Dendritic cell treated with granulocyte-macrophage colony-stimulating factor and Interleukin-4, amounts not matched to agents 40 ng/mL and 50 ng/mL, for 4 days (primary cell): ENCODE results near the gene MRPL4.

ENCODE experiments used
- H3K27ac Mint-ChIP-seq: one replicate; pipeline ENCODE4 v1.8.0; 2022; ENCODE audit warnings: mild to moderate bottlenecking, mixed read lengths
- H3K27me3 Mint-ChIP-seq: one replicate; pipeline ENCODE4 v1.8.0; 2022; ENCODE audit warnings: mild to moderate bottlenecking, mixed read lengths
- H3K36me3 Mint-ChIP-seq: one replicate; pipeline ENCODE4 v1.8.0; 2022; ENCODE audit warnings: low read depth, mixed read lengths
- H3K4me1 Mint-ChIP-seq: one replicate; pipeline ENCODE4 v1.8.0; 2022; ENCODE audit warnings: low read depth, mixed read lengths
- H3K4me3 Mint-ChIP-seq: one replicate; pipeline ENCODE4 v1.8.0; 2022; ENCODE audit warnings: mild to moderate bottlenecking, moderate library complexity, mixed read lengths
- H3K9me3 Mint-ChIP-seq: one replicate; pipeline ENCODE4 v1.8.0; 2022; ENCODE audit warnings: mixed read lengths
- intact Hi-C: fragments of 100-400 bp; cut with micrococcal nuclease; formaldehyde crosslinking; loops from one replicate; pipeline ENCODE4 v1.15.0; 2022

Gene MRPL4

GRCh38 chr19:10251792-10252694 is at the start of gene MRPL4:
Gene MRPL4, plus strand, starts transcription at chr19:10252214. Its CDS starts 40 bp downstream, at chr19:10252254.
- H3K27ac Mint-ChIP-seq, result peak within 1 kb of the TSS; percentile 98
- H3K4me3 Mint-ChIP-seq, result peak within 1 kb of the TSS; percentile 90
- peaks cover 50% of the 10 kb centered on the region for H3K36me3 Mint-ChIP-seq
- no peaks in the 10 kb centered on the region for H3K27me3 Mint-ChIP-seq
- H3K4me1 Mint-ChIP-seq, result peaks cover 40% of the 10 kb centered on the region
- intact Hi-C loops, result loop anchor here (2.0 kb wide), 3 partner anchors 21 to 321 kb away; partner anchors contain the start of gene S1PR2
- H3K9me3 Mint-ChIP-seq, result no peaks in the 10 kb centered on the region

- peaks cover 11% of the 10 kb centered on the region for H3K9me3 Mint-ChIP-seq
- H3K27ac Mint-ChIP-seq, result peak overlapping the region; percentile 32
- no peak overlapping the region for H3K4me3 Mint-ChIP-seq
- peaks cover 15% of the 10 kb centered on the region for H3K36me3 Mint-ChIP-seq
- intact Hi-C loops, result no loop called here
- peaks cover 70% of the 10 kb centered on the region for H3K4me1 Mint-ChIP-seq
- H3K27me3 Mint-ChIP-seq, result no peaks in the 10 kb centered on the region
Observed at GRCh38 chr19:10203686-10204085, 48.3 kb upstream of the MRPL4 start.

DNA sequence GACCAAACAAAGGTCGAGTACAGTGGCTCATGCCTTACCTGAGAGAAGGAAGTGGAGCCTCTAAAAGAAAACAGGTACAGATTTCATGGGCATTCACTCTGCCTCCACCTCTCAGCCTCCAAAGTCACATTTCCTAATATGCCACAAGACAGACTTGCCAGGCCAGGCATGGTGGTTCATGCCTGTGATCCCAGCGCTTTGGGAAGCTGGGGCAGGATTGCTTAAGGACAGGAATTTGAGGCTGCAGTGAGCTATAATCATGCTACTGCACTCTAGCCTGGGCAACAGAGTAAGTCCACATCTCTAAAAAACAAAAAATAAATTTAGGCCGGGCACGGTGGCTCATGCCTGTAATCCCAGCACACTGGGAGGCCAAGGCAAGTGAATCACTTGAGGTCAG is 46.4 kb upstream of the MRPL4 start:
- Mint-ChIP-seq H3K27me3 (no peaks in the 10 kb centered on the region), H3K4me1 (peaks cover 65% of the 10 kb centered on the region), H3K27ac (peak overlapping the region; percentile 92), H3K4me3 (no peak overlapping the region), H3K9me3 (peaks cover 11% of the 10 kb centered on the region), H3K36me3 (peaks cover 15% of the 10 kb centered on the region)
- intact Hi-C loops, result no loop called here

- peaks cover 15% of the 10 kb centered on the region for H3K36me3 Mint-ChIP-seq
- H3K4me1 Mint-ChIP-seq, result peaks cover 65% of the 10 kb centered on the region
- peak overlapping the region; percentile 92 for H3K27ac Mint-ChIP-seq
- no peaks in the 10 kb centered on the region for H3K27me3 Mint-ChIP-seq
- H3K9me3 Mint-ChIP-seq, result peaks cover 11% of the 10 kb centered on the region
- H3K4me3 Mint-ChIP-seq, result no peak overlapping the region
- intact Hi-C loops, result no loop called here
Observed at GRCh38 chr19:10206226-10206885, 45.7 kb upstream of the MRPL4 start.

- H3K27me3 Mint-ChIP-seq, result no peaks in the 10 kb centered on the region
- H3K9me3 Mint-ChIP-seq, result peaks cover 11% of the 10 kb centered on the region
- H3K4me1 Mint-ChIP-seq, result peaks cover 70% of the 10 kb centered on the region
- intact Hi-C loops, result no loop called here
- peak overlapping the region; percentile 92 for H3K27ac Mint-ChIP-seq
- no peak overlapping the region for H3K4me3 Mint-ChIP-seq
- peaks cover 15% of the 10 kb centered on the region for H3K36me3 Mint-ChIP-seq
Observed at GRCh38 chr19:10207026-10207425, 45.0 kb upstream of the MRPL4 start.

DNA sequence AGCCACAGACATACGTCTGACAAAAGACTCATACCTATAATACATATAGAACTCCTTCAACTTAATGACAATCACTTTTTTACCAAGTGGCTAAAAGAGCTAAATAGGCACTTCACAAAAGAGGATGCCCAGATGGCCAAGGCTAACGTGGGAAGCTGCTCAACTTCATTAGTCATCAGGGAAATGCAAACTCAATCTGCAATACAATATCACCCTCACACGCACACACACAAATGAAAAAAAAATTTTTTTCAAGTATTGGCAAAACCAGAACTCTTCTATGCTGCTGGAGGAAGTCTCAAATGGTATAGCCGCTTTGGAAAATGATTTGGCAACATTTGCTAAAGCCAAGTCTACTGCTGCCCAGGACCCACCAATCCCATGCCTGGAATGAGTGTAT is 42.7 kb upstream of the MRPL4 start:
- Mint-ChIP-seq H3K27me3 (no peaks in the 10 kb centered on the region), H3K9me3 (peaks cover 11% of the 10 kb centered on the region), H3K4me1 (peaks cover 80% of the 10 kb centered on the region), H3K4me3 (no peak overlapping the region), H3K36me3 (peaks cover 15% of the 10 kb centered on the region), H3K27ac (peak overlapping the region; percentile 92)
- intact Hi-C loops, result no loop called here

- peaks cover 64% of the 10 kb centered on the region for H3K4me1 Mint-ChIP-seq
- H3K27ac Mint-ChIP-seq, result peak overlapping the region; percentile 92
- H3K36me3 Mint-ChIP-seq, result peaks cover 8% of the 10 kb centered on the region
- peak overlapping the region; percentile 42 for H3K4me3 Mint-ChIP-seq
- no peaks in the 10 kb centered on the region for H3K27me3 Mint-ChIP-seq
- peaks cover 11% of the 10 kb centered on the region for H3K9me3 Mint-ChIP-seq
- intact Hi-C loops, result loop anchor here (2.0 kb wide), 1 partner anchor 16 kb away; the partner anchor contains the start of gene DNMT1
Observed at GRCh38 chr19:10211061-10211460, 41.0 kb upstream of the MRPL4 start.

DNA sequence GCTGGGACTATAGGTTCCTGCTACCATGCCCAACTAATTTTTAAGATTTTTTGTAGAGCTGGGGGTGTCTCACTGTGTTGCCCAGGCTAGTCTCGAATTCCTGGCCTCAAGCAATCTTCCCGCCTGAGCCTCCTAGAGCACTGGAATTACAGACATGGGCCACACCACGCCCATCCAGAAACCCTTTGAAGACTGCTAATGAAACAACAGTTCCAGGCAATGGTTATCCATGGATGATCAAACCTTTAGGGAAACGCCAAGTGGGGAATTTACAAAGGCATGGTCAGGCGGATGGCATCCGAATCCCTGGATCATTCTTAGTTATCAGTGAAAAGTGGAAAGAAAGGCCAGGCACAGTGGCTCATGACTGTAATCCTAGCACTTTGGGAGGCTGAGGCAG is 40.3 kb upstream of the MRPL4 start:
- peaks cover 58% of the 10 kb centered on the region for H3K4me1 Mint-ChIP-seq
- H3K27me3 Mint-ChIP-seq, result no peaks in the 10 kb centered on the region
- peak overlapping the region; percentile 92 for H3K27ac Mint-ChIP-seq
- peaks cover 8% of the 10 kb centered on the region for H3K36me3 Mint-ChIP-seq
- intact Hi-C loops, result loop anchor here (2.0 kb wide), 1 partner anchor 17 kb away; the partner anchor contains the start of gene DNMT1
- peak overlapping the region; percentile 42 for H3K4me3 Mint-ChIP-seq
- H3K9me3 Mint-ChIP-seq, result peaks cover 10% of the 10 kb centered on the region

- H3K27ac Mint-ChIP-seq, result no peak overlapping the region
- no peak overlapping the region for H3K4me3 Mint-ChIP-seq
- peaks cover 14% of the 10 kb centered on the region for H3K36me3 Mint-ChIP-seq
- H3K27me3 Mint-ChIP-seq, result no peaks in the 10 kb centered on the region
- H3K4me1 Mint-ChIP-seq, result peaks cover 43% of the 10 kb centered on the region
- H3K9me3 Mint-ChIP-seq, result no peaks in the 10 kb centered on the region
- intact Hi-C loops, result no loop called here
Observed at GRCh38 chr19:10214784-10215183, 37.2 kb upstream of the MRPL4 start.

GRCh38 chr19:10217085-10217484 is 34.9 kb upstream of the MRPL4 start:
- Mint-ChIP-seq H3K27ac (peak overlapping the region; percentile 45), H3K4me1 (peaks cover 45% of the 10 kb centered on the region), H3K27me3 (no peaks in the 10 kb centered on the region), H3K9me3 (no peaks in the 10 kb centered on the region), H3K4me3 (no peak overlapping the region), H3K36me3 (peaks cover 32% of the 10 kb centered on the region)
- intact Hi-C loops, result no loop called here

DNA sequence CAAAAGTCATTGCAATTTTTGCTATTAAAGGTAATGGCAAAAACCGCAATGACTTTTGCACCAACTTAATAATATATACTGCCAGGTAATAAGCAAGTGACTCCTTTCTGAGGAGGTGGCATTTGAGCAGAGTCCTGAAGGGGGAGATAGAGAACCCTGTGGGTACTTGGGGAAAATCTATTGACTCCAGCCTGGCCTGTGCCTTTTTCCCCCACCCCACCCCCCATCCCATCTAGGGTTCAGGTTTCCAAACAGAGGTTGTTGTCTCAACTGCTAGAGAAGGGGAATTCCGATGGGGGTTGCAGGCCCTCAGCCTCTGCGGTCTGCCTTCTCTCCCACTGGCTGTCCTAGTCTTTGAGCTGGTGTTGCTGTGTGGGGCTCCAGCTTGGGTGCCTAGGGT is 32.3 kb upstream of the MRPL4 start:
- Mint-ChIP-seq H3K36me3 (peaks cover 57% of the 10 kb centered on the region), H3K27me3 (no peaks in the 10 kb centered on the region), H3K4me1 (peaks cover 57% of the 10 kb centered on the region), H3K4me3 (no peak overlapping the region), H3K27ac (peak overlapping the region; percentile 88), H3K9me3 (no peaks in the 10 kb centered on the region)
- intact Hi-C loops, result no loop called here

DNA sequence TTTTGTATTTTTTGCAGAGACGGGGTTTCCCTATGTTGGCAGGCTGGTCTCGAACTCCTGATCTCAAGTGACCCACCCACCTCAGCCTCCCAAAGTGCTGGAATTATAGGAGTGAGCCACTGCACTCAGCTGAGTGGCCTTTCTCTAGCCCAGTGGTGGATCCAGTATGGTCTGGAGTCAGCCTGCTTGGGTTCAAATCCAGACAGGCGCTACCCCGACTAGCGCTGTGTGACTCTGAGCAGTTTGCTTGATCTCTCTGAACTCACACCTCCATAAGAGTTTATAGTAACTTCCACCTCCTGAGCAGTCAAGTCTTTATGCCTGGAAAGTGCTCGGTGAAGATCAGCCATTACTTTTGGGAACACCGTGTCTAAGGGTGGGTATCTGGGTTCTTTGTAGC is 31.3 kb upstream of the MRPL4 start:
- peaks cover 61% of the 10 kb centered on the region for H3K4me1 Mint-ChIP-seq
- intact Hi-C loops, result no loop called here
- no peaks in the 10 kb centered on the region for H3K27me3 Mint-ChIP-seq
- no peak overlapping the region for H3K4me3 Mint-ChIP-seq
- H3K36me3 Mint-ChIP-seq, result peaks cover 62% of the 10 kb centered on the region
- peak overlapping the region; percentile 88 for H3K27ac Mint-ChIP-seq
- no peaks in the 10 kb centered on the region for H3K9me3 Mint-ChIP-seq

DNA sequence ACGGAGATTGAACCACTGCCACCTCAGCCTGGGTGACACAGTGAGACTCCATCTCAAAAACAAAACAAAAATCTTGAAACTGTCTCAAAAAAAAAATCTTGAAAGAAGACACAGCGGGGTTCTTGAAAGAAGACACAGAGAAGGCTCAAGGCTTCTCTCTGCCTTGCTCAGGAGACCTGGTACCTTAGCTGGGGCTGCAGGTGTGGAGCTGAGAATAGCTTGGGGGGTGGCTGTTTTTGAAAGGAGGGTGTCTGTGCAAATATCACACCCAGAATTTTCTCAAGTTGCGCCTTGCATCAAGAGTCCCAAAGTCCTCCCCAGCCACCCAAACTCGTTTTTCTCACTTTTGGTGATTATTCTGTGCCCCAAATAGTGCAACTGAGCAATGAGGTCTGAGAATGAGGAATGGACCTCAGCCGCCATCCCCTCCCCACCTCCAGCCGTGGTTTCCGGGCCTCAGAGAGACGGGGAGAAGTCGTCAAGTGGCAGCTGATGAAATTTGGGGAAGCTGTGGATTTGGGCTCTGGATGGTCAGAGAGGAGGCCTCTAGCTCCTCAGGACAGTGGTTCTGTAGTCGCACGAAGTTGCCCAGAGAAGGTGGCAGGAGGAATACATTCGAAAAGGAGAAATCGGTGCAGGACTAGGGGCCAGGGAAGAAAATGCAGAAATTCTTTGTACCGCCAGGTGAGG is 29.7 kb upstream of the MRPL4 start:
- Mint-ChIP-seq H3K27ac (peak overlapping the region; percentile 88), H3K4me1 (peaks cover 74% of the 10 kb centered on the region), H3K27me3 (no peaks in the 10 kb centered on the region), H3K36me3 (peaks cover 68% of the 10 kb centered on the region), H3K9me3 (no peaks in the 10 kb centered on the region), H3K4me3 (peak overlapping the region; percentile 39)
- intact Hi-C loops, result no loop called here
